BE2C (cell line): ENCODE measurements around the gene SMARCAL1.

ENCODE experiments used
- DNase-seq: peaks from one replicate; pipeline ENCODE4 v3.0.0-alpha.2; 2020
- H3K27me3 ChIP-seq: fragments of 250-450 bp; sonication (Bioruptor Pico); 2 replicates; pipeline ENCODE4 v1.5.1; 2020; ENCODE audit warnings: mild to moderate bottlenecking
- H3K36me3 ChIP-seq: fragments of 250-450 bp; sonication (Bioruptor Pico); 2 replicates; pipeline ENCODE4 v1.5.1; 2020; ENCODE audit warnings: mild to moderate bottlenecking
- H3K4me1 ChIP-seq: fragments of 250-450 bp; sonication (Bioruptor Pico); 2 replicates; pipeline ENCODE4 v1.5.1; 2020
- H3K4me3 ChIP-seq: 2 replicates; pipeline ENCODE4 v1.5.1; 2011; ENCODE audit warnings: low read depth, low read length
- H3K9me3 ChIP-seq: fragments of 250-450 bp; sonication (Bioruptor Pico); 2 replicates; pipeline ENCODE4 v1.5.1; 2020
- TF ChIP-seq, protein P1 (sequence below): IDR thresholded peaks from 2 replicates; pipeline ENCODE4 v1.5.1; 2012; ENCODE audit warnings: mild to moderate bottlenecking, low read depth, low read length

Gene SMARCAL1

DNA sequence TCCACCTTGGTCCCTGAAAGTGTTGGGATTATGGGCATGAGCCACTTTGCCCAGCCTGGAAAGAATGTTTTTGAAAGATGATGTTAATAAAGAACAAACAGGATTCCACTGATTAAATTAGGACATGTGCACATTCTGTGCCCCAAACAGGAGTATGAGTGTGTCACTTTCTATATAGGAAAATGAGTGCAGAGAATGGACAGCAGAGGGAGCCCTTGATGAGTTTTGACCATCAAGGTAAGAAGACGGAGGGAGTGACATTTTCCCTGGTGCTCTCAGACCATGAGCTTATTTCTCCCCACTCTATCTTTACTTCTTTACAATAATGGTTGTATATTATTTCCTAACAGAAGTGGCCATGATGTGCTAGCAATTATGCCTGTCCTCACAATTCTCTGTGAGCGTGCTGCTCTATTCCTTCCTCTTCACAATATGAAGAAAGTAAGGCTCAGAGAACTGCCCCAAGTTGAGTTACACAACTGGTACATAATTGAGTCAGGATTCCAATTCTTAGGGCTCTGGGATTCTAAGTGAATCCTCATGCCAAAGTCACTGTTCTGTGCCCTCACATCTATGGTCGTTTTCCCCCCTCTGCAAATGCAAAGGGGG lies 107.0 kb downstream of the SMARCAL1 start:
- Histone ChIP-seq H3K4me1 (no peaks in the 10 kb centered on the region; the same call in 1 of the 2 replicates), H3K4me3 (no peak overlapping the region), H3K9me3 (no peaks in the 10 kb centered on the region), H3K27me3 (no peaks in the 10 kb centered on the region), H3K36me3 (peaks cover 10% of the 10 kb centered on the region)
- TF ChIP-seq, protein P1, sequence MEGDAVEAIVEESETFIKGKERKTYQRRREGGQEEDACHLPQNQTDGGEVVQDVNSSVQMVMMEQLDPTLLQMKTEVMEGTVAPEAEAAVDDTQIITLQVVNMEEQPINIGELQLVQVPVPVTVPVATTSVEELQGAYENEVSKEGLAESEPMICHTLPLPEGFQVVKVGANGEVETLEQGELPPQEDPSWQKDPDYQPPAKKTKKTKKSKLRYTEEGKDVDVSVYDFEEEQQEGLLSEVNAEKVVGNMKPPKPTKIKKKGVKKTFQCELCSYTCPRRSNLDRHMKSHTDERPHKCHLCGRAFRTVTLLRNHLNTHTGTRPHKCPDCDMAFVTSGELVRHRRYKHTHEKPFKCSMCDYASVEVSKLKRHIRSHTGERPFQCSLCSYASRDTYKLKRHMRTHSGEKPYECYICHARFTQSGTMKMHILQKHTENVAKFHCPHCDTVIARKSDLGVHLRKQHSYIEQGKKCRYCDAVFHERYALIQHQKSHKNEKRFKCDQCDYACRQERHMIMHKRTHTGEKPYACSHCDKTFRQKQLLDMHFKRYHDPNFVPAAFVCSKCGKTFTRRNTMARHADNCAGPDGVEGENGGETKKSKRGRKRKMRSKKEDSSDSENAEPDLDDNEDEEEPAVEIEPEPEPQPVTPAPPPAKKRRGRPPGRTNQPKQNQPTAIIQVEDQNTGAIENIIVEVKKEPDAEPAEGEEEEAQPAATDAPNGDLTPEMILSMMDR, result peak; percentile 79
- DNase-seq, result peak; percentile 78

DNA sequence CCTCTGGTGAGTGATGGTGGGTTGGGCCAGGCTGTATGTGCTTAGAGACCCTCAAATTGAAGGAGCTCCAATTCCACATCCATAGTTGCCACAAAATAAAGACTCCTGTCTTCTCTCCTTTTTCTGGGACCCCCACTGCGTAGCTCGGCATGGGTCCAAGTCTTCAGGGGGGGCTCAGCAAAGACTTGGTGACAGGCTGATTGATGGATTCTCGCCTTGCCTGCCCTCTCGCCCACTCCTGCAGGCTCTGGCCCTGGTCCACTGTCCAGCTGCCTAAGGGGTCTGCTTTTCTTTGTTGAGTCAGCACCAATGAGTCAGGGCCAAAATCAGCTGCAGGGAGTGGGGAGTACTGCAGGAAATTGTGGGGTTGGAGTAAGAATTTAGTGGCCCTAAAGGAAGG lies 107.8 kb downstream of the SMARCAL1 start:
- Histone ChIP-seq H3K27me3 (no peaks in the 10 kb centered on the region), H3K4me3 (no peak overlapping the region), H3K9me3 (no peaks in the 10 kb centered on the region), H3K36me3 (peaks cover 10% of the 10 kb centered on the region), H3K4me1 (no peaks in the 10 kb centered on the region; the same call in 1 of the 2 replicates)
- TF ChIP-seq, protein P1, result no peak
- no peak for DNase-seq

DNA sequence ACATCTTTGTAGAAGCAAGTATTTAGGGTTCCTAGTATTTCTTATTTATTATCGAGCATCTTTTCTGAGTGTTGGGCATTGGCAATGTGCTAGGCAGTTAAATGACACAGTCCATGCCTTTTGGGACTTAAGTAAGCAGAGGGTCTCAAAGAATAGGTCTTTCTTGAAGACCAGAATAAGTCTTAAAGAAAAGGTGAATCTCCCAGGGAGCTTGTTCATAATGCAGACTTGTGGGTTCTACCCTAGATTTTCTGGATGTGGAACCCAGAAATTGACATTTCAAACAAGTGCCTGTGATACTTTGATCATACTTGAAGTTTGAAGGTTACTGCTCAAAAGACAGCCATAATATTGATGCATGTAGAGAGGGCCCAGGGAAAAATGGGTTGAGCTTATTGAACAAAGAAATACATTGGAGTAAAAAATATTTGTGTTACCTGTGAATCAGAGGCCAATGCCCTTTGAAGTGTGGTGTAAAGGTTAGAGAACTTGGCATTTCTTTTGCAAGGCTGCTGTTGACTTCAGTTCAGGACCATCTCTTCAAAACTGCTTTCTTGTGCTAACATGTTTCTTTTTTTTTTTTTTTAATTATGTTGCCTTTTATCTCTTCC lies 110.7 kb downstream of the SMARCAL1 start:
- Histone ChIP-seq H3K27me3 (no peaks in the 10 kb centered on the region), H3K4me3 (no peak overlapping the region), H3K36me3 (peaks cover 10% of the 10 kb centered on the region), H3K4me1 (no peaks in the 10 kb centered on the region; the same call in 1 of the 2 replicates), H3K9me3 (no peaks in the 10 kb centered on the region)
- DNase-seq, result no peak
- TF ChIP-seq, protein P1, result no peak

DNA sequence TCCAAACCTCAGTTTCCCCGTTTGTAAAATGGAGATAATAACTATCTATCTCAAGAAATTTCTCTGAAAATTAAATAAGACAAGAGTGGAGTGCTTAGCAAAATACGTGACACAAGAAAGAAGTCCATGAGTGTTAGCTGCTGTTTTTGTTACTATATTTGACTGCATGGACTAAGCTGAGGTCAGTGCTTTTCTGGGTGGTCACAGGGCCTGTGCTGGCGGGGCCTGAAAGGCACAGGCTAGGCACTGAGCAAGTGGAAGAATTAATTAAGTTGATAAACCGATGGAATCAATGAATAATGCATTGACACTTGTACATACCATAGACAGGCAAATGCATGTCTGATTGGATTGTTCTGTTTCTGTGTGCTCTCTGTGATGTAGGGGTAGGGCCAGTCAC lies 113.7 kb downstream of the SMARCAL1 start:
- H3K36me3 ChIP-seq, result peaks cover 6% of the 10 kb centered on the region
- no peaks in the 10 kb centered on the region for H3K4me1 ChIP-seq
- TF ChIP-seq, protein P1, result no peak
- H3K27me3 ChIP-seq, result no peaks in the 10 kb centered on the region
- no peaks in the 10 kb centered on the region for H3K9me3 ChIP-seq
- H3K4me3 ChIP-seq, result no peak overlapping the region
- DNase-seq, result no peak

DNA sequence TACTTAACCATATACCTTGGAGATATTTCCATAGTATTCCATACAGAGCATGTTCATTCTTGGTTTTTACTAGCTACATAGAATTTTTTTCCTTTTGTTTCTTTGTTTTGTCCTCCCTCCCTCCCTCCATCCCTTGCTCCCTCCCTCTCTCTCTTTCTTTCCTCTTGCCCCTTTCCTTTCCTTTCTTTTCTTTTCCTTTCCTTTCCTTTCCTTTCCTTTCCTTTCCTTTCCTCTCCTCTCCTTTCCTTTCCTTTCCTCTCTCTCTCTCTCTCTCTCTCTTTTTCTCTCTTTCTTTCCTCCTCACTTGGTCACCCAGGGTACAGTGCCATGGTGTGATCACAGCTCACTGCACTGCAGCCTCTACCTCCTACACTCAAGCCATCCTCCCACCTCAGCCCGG lies 114.7 kb downstream of the SMARCAL1 start:
- Histone ChIP-seq H3K9me3 (no peaks in the 10 kb centered on the region), H3K4me3 (no peak overlapping the region), H3K4me1 (no peaks in the 10 kb centered on the region), H3K27me3 (no peaks in the 10 kb centered on the region), H3K36me3 (no peaks in the 10 kb centered on the region; the same call in 1 of the 2 replicates)
- no peak for DNase-seq
- TF ChIP-seq, protein P1, result no peak

DNA sequence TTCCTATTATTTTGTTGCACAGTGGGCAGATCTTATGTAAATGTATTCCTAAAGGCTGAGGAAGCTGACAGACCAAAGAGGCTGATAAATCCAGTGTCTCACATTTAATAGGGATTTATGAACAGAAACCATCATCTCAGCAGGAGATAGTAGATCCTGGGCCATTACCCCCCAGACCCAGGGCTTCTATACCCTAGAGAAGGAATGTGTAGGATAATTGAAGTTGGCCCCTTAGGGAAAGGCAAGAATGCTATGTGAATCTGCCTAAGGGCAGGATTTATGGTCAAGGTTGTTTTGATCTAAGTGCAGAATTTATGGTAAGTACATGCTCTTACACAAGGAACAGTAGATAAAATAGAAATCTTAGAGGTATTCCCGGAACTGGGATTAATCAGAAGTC lies 115.3 kb downstream of the SMARCAL1 start:
- Histone ChIP-seq H3K27me3 (no peaks in the 10 kb centered on the region), H3K4me1 (no peaks in the 10 kb centered on the region), H3K36me3 (no peaks in the 10 kb centered on the region; the same call in 1 of the 2 replicates), H3K9me3 (no peaks in the 10 kb centered on the region), H3K4me3 (no peak overlapping the region)
- DNase-seq, result no peak
- TF ChIP-seq, protein P1, result no peak
